GM06990 (cell line): Measurements from ENCODE around the gene BDKRB1.

Experiments
- DNase-seq: peaks from one replicate; pipeline ENCODE4 v3.0.0-alpha.2; 2011; ENCODE audit not compliant: insufficient read length; ENCODE audit errors: extremely low read depth
- H3K27me3 ChIP-seq: replicated peaks from 2 replicates; pipeline ENCODE4 v1.6.0; 2011; ENCODE audit warnings: low read length; ENCODE audit not compliant: control insufficient read depth, insufficient read depth
- H3K36me3 ChIP-seq: 2 replicates; pipeline ENCODE4 v1.5.1; 2011; ENCODE audit warnings: low read length; ENCODE audit not compliant: control insufficient read depth, insufficient read depth
- H3K4me3 ChIP-seq: replicated peaks from 2 replicates; pipeline ENCODE4 v1.5.1; 2011; ENCODE audit warnings: low read depth, mild to moderate bottlenecking, control low read depth, low read length
- TF ChIP-seq, protein P1 (sequence below): IDR thresholded peaks from 2 replicates; pipeline ENCODE4 v1.5.1; 2011; ENCODE audit warnings: low read length, control low read depth, mild to moderate bottlenecking, inconsistent platforms; ENCODE audit not compliant: insufficient read depth, poor library complexity, severe bottlenecking

The BDKRB1 gene

DNA sequence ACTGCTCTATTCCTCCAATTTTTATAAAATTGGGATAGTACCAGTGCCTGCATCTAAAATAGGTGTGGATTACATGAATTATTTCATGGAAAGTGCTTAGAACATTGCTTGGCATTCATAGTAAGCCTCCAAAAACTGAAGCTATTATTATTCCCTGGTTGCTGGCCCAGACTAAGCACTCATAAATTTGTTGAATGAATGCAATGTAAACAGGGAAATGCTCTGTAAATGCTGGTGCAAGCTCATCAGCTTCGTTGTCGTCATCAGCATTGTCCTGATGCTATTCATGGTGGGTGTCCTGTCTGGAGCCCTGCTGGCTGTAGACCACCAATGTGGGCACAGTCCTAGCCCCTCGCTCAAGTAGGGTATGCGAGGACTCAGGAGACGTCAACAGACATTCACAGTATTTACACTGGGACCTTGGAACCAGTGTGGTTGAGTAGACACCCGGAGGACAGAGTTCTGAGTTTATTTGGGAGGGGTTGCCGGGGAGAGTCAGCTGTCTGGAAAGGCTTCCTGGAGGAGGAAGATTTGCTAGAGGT is 34.8 kb upstream of the BDKRB1 start:
- no peaks in the 10 kb centered on the region; the same call in none of the 2 replicates for H3K27me3 ChIP-seq
- no peak overlapping the region for H3K4me3 ChIP-seq
- DNase-seq = no peak
- no peaks in the 10 kb centered on the region for H3K36me3 ChIP-seq
- TF ChIP-seq, protein P1, sequence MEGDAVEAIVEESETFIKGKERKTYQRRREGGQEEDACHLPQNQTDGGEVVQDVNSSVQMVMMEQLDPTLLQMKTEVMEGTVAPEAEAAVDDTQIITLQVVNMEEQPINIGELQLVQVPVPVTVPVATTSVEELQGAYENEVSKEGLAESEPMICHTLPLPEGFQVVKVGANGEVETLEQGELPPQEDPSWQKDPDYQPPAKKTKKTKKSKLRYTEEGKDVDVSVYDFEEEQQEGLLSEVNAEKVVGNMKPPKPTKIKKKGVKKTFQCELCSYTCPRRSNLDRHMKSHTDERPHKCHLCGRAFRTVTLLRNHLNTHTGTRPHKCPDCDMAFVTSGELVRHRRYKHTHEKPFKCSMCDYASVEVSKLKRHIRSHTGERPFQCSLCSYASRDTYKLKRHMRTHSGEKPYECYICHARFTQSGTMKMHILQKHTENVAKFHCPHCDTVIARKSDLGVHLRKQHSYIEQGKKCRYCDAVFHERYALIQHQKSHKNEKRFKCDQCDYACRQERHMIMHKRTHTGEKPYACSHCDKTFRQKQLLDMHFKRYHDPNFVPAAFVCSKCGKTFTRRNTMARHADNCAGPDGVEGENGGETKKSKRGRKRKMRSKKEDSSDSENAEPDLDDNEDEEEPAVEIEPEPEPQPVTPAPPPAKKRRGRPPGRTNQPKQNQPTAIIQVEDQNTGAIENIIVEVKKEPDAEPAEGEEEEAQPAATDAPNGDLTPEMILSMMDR = no peak

DNA sequence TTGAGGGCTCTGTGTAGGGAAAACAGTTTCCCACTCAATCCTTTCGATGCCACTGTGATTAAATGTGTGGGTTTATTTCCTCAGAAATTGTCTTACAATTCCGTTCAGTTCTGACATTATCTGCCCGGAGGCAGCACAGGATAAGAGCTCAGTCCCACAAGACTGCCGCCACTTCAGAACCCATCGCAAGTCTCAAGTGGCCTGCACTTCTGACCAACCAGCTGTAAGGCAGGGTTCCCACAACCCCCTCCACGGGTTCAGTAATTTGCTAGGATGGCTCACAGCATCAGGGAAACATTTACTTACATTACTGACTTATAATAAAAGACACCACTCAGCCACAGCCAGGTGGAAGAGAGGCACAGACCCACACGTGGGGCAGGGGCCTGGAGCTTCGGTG is 34.2 kb upstream of the BDKRB1 start:
- no peak for DNase-seq
- TF ChIP-seq, protein P1 = no peak
- Histone ChIP-seq H3K36me3 (no peaks in the 10 kb centered on the region), H3K27me3 (no peaks in the 10 kb centered on the region; the same call in none of the 2 replicates), H3K4me3 (no peak overlapping the region)

DNA sequence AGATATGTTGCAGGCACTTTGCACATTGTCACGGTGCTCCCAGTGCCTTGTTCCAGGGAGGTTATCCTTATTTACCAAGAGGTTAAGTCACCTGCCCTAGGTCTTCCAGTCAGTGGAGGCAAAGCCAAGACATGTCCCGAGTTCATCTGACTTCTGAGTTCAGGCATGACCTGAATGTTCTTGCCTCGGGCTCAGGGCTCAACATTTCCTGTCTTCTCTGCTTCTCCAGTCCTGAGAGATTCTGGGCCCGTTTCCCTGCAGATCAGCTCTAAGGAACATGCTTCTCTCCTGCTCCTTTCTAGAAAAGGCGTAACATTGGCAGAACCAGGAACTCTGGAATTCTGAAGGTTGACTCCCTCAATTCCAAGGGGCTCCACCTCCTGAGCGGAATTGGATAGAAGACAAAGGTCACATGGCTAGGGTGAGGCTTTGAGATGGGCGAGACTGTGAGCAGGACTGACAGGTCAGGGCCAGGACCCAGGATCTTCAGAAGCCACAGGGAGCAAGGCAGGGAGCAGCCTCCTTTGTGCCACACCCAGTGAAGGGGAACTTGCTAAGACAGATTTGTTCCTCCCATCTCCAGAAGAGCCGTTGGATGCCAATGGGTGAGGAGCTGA is 31.4 kb upstream of the BDKRB1 start:
- DNase-seq = no peak
- Histone ChIP-seq H3K36me3 (no peaks in the 10 kb centered on the region), H3K4me3 (no peak overlapping the region), H3K27me3 (no peaks in the 10 kb centered on the region; the same call in none of the 2 replicates)
- TF ChIP-seq, protein P1 = no peak

DNA sequence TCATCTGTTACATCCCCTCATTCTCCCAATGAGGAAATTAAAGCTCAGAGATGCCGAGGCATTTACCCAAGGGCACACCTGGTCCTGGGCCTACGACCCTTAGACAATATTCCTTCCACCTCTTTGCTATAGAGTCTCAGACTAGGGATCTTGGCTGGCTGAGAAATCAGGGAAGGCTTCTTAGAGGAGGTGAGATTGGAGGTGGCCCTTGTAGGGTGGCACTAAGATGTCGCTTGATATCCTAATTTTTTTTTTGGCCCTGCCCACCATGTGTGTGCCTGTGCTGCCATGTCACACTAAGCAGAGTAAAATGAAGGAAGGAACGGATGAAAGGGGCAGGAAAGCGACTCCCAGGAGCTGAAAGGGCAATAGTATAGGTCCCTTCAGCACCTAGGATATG is 30.8 kb upstream of the BDKRB1 start:
- Histone ChIP-seq H3K36me3 (no peaks in the 10 kb centered on the region), H3K27me3 (no peaks in the 10 kb centered on the region; the same call in none of the 2 replicates), H3K4me3 (no peak overlapping the region)
- TF ChIP-seq, protein P1 = no peak
- no peak for DNase-seq

DNA sequence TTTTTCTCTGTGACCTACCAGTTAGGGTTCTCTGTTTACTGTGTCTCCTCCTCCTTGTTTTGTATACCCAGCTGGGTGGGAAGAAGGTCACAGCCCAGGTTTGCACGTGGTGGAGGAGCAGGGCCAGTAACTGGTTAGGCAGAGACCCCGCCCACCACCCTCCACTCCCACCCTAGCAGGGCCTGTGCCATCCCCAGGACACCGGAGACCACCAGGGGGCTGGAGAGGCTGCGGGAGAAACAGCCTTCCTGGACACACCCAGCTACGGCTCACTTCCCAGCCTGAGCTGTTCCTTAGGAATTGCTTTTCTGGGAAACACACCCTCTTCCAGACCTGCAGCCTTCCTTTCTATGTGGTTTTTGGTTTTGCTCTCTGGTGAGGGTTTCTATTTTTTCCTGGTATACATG is 30.3 kb upstream of the BDKRB1 start:
- TF ChIP-seq, protein P1 = no peak
- Histone ChIP-seq H3K27me3 (no peaks in the 10 kb centered on the region; the same call in none of the 2 replicates), H3K36me3 (no peaks in the 10 kb centered on the region), H3K4me3 (no peak overlapping the region)
- no peak for DNase-seq

DNA sequence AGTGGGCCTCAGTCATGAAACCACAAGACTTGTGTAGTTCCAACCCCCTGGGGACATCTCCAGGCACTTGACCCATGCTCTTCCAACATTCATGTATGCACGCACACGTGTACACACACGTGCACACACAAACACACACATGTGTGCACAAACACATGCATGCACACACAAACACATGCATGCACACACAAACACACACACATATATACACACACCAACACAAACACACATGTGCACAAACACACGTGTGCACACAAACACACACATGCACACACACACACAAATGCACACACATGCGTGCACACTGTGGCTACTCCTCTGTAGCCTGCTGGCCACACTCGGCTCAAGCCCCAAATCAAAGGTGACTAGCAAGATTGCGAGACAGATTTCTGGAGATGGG is 28.6 kb upstream of the BDKRB1 start:
- H3K36me3 ChIP-seq = no peaks in the 10 kb centered on the region
- no peaks in the 10 kb centered on the region; the same call in 1 of the 2 replicates for H3K27me3 ChIP-seq
- DNase-seq = no peak
- no peak overlapping the region for H3K4me3 ChIP-seq
- TF ChIP-seq, protein P1 = no peak
